ENCODE measurements around the gene GRK5. TPM values are rescaled to one million over a fixed set of nuclear protein-coding genes. Genes with fewer than 3 reads are reported as not detected.
A peak's percentile ranks its signal among the peaks of the same experiment; 100 is the strongest.

Gene GRK5
- total RNA-seq, 1 donor from 2014 or later = 26.2 TPM

- DNase-seq = no peak
Measured at GRCh38 chr10:119405520-119405807, 198.1 kb downstream of the GRK5 start.

- no peak for DNase-seq
Measured at GRCh38 chr10:119406137-119406536, 198.8 kb downstream of the GRK5 start.

- no peak for DNase-seq
Measured at GRCh38 chr10:119406601-119407253, 199.4 kb downstream of the GRK5 start.

GRCh38 chr10:119407254-119407777 is 199.9 kb downstream of the GRK5 start:
- no peak for DNase-seq

GRCh38 chr10:119408072-119408471 is 200.7 kb downstream of the GRK5 start:
- DNase-seq = no peak

- no peak for DNase-seq
Measured at GRCh38 chr10:119408969-119409371, 201.6 kb downstream of the GRK5 start.

GRCh38 chr10:119409385-119409784 is 202.0 kb downstream of the GRK5 start:
- no peak for DNase-seq

GRCh38 chr10:119409906-119410305 is 202.5 kb downstream of the GRK5 start:
- peak; percentile 70 for DNase-seq

- DNase-seq = no peak
Measured at GRCh38 chr10:119410361-119411116, 203.2 kb downstream of the GRK5 start.

GRCh38 chr10:119412244-119413092 is 205.1 kb downstream of the GRK5 start:
- DNase-seq = peak; percentile 85

GRCh38 chr10:119413093-119413453 is 205.7 kb downstream of the GRK5 start:
- no peak for DNase-seq

- peak; percentile 38 for DNase-seq
Measured at GRCh38 chr10:119413471-119414080, 206.2 kb downstream of the GRK5 start.

GRCh38 chr10:119414081-119414611 is 206.8 kb downstream of the GRK5 start:
- DNase-seq = peak; percentile 77

GRCh38 chr10:119415121-119415520 is 207.8 kb downstream of the GRK5 start:
- no peak for DNase-seq

- peak; percentile 34 for DNase-seq
Measured at GRCh38 chr10:119415536-119416503, 208.4 kb downstream of the GRK5 start.

GRCh38 chr10:119416855-119417254 is 209.5 kb downstream of the GRK5 start:
- DNase-seq = peak; percentile 74

- DNase-seq = no peak
Measured at GRCh38 chr10:119417852-119418251, 210.5 kb downstream of the GRK5 start.

GRCh38 chr10:119418362-119418761 is 211.0 kb downstream of the GRK5 start:
- DNase-seq = no peak

GRCh38 chr10:119419931-119420330 is 212.6 kb downstream of the GRK5 start:
- no peak for DNase-seq

- DNase-seq = no peak
Measured at GRCh38 chr10:119420950-119421875, 213.8 kb downstream of the GRK5 start.

All from tongue (tissue), 2 donors.